ENCODE measurements around the gene NRG2.

DNA sequence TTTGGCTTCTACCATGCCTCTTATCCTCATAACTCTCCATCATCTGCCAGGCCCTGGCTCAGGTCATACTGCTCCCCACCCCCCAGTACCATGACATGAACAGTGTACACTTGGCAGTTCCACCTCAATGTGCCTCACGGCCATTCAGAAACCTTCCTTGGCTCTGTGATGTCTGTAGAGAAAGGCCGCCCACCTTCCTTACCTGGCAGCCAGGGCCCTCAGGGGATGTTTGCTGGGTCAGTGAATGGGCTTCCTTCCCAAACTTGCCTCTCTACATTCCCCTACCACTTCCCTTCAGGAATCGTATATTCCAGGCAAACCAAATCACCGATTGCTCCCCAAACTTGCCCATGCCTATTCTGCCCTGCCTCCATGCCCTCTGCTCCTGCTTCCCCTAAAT is 146.4 kb downstream of the NRG2 start:
- TF ChIP-seq, protein P1, sequence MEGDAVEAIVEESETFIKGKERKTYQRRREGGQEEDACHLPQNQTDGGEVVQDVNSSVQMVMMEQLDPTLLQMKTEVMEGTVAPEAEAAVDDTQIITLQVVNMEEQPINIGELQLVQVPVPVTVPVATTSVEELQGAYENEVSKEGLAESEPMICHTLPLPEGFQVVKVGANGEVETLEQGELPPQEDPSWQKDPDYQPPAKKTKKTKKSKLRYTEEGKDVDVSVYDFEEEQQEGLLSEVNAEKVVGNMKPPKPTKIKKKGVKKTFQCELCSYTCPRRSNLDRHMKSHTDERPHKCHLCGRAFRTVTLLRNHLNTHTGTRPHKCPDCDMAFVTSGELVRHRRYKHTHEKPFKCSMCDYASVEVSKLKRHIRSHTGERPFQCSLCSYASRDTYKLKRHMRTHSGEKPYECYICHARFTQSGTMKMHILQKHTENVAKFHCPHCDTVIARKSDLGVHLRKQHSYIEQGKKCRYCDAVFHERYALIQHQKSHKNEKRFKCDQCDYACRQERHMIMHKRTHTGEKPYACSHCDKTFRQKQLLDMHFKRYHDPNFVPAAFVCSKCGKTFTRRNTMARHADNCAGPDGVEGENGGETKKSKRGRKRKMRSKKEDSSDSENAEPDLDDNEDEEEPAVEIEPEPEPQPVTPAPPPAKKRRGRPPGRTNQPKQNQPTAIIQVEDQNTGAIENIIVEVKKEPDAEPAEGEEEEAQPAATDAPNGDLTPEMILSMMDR (conservative IDR thresholded peaks at IDR 0.05; ENCODE audit: low read depth, low read length), result no peak
- TF ChIP-seq EZH2 (IDR thresholded peaks at IDR 0.05; ENCODE audit: borderline replicate concordance, low read depth, low read length, poor library complexity, severe bottlenecking), result no peak
